IPS DF 6.9 (cell line): ENCODE data around the gene FGGY.

Experiments
- DNase-seq: peaks from one replicate; pipeline ENCODE4 v3.0.0-alpha.2; 2013; ENCODE audit warnings: low read depth, low spot score
- H3K27ac ChIP-seq: one replicate; pipeline ENCODE4 v1.5.1; 2013; ENCODE audit warnings: low read length, control low read depth
- H3K27me3 ChIP-seq: 2 replicates; pipeline ENCODE4 v1.6.1; 2013; ENCODE audit warnings: mild to moderate bottlenecking, low read length; ENCODE audit not compliant: control insufficient read depth, insufficient read depth
- H3K36me3 ChIP-seq: 2 replicates; pipeline ENCODE4 v1.6.1; 2013; ENCODE audit warnings: low read length; ENCODE audit not compliant: control insufficient read depth, insufficient read depth
- H3K4me1 ChIP-seq: 2 replicates; pipeline ENCODE4 v1.6.1; 2013; ENCODE audit warnings: low read length; ENCODE audit not compliant: control insufficient read depth, insufficient read depth
- H3K4me3 ChIP-seq: 2 replicates; pipeline ENCODE4 v1.5.1; 2013; ENCODE audit warnings: mild to moderate bottlenecking, low read length
- H3K9me3 ChIP-seq: 2 replicates; pipeline ENCODE4 v1.6.1; 2013; ENCODE audit warnings: low read length, inconsistent platforms; ENCODE audit not compliant: control insufficient read depth, insufficient read depth
- WGBS: extraction: QIAGEN DNeasy Blood & Tissue Kit; methylation state at CpG from one replicate; pipeline ENCODE4 v1.1.7; 2013; ENCODE audit warnings: mixed read lengths, missing lambda C conversion rate; ENCODE audit not compliant: insufficient read length, insufficient coverage; 5-methylcytosine and 5-hydroxymethylcytosine counted together

The FGGY gene

DNA sequence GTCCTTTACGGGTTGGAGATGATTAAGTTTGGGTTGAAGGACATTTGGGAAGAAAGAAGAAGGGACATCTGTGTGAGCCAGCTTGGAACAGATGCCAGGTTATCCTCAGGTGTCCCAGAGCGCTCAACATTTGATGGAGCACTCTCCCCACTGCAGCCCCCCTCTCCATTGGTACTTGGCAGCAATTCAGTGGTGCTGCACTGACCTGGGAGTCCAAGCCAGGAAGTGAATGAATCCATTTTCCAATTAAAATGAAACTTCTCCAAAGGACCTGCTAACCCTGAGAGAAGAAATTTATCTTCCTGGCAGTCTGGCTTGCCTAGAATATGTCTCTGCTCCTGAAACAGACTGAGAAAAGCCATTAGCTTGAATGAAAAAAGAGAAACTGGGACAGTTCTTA is 67.1 kb downstream of the FGGY start:
- H3K27ac ChIP-seq, result no peak overlapping the region
- no CpG with 5 or more reads among the region's 2 CpGs for WGBS
- no peaks in the 10 kb centered on the region; the same call in 1 of the 2 replicates for H3K9me3 ChIP-seq
- H3K27me3 ChIP-seq, result no peaks in the 10 kb centered on the region
- no peaks in the 10 kb centered on the region for H3K4me1 ChIP-seq
- no peak overlapping the region for H3K4me3 ChIP-seq
- no peaks in the 10 kb centered on the region; the same call in 1 of the 2 replicates for H3K36me3 ChIP-seq
- no peak for DNase-seq

DNA sequence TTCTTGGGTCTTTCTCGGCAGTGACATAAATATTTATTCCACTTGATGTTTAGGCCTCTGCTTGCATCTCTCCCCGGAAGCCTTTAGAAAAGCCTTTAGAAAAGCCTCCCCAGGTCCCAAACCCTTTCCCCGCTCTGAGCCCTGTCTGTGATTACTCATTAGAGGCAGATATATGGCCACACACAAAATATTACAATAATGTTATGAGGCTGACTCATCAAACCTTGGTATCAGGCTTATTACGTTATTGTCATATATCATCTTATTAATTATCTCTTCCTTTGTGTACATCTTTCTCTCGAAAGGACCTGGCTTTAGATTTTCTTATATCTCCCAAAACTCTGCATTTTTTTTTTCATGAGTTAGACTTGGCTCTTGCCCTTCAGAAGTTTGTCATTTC is 69.5 kb downstream of the FGGY start:
- H3K4me3 ChIP-seq, result no peak overlapping the region
- H3K36me3 ChIP-seq, result no peaks in the 10 kb centered on the region; the same call in 1 of the 2 replicates
- H3K27ac ChIP-seq, result no peak overlapping the region
- no peaks in the 10 kb centered on the region; the same call in 1 of the 2 replicates for H3K9me3 ChIP-seq
- WGBS, result no CpG with 5 or more reads among the region's 5 CpGs
- DNase-seq, result no peak
- H3K4me1 ChIP-seq, result no peaks in the 10 kb centered on the region
- no peaks in the 10 kb centered on the region for H3K27me3 ChIP-seq

DNA sequence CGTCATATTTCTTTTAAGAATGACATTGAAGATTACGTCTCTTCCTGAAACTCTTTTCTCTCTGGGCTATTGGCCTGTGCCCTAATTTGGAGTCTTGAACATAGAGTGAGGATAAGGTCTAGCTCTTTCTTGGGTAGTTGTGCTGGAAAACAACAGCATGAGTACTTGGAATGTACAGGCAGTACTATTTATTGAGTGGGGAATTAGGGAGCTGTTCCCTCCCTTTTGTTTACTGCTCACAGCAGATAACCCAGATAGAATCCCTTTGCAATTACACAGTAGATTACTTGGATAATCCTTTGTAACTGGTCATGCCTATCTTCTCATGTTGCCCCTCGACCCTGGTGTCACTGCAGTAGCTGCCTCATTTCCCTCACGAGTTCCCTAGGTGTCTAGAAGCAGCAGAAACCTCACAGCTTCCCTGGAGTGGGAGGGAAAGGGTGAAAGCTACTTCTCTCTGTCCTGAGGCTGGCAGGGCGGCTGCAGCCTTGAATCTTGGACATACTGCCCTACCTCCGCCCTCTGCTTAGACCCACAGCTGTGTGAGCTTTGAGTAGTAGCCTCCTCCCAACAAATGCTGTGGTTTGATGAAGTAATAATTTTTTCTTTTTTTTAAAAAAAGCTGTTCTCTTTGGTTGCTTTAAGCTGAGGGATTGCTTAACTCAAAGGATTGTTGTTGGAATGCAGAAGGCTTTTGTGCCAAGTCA is 70.6 kb downstream of the FGGY start:
- H3K4me3 ChIP-seq, result no peak overlapping the region
- no peaks in the 10 kb centered on the region; the same call in 1 of the 2 replicates for H3K36me3 ChIP-seq
- no peak overlapping the region for H3K27ac ChIP-seq
- WGBS, result no CpG with 5 or more reads among the region's 6 CpGs
- no peak for DNase-seq
- no peaks in the 10 kb centered on the region for H3K4me1 ChIP-seq
- no peaks in the 10 kb centered on the region; the same call in 1 of the 2 replicates for H3K9me3 ChIP-seq
- H3K27me3 ChIP-seq, result no peaks in the 10 kb centered on the region

DNA sequence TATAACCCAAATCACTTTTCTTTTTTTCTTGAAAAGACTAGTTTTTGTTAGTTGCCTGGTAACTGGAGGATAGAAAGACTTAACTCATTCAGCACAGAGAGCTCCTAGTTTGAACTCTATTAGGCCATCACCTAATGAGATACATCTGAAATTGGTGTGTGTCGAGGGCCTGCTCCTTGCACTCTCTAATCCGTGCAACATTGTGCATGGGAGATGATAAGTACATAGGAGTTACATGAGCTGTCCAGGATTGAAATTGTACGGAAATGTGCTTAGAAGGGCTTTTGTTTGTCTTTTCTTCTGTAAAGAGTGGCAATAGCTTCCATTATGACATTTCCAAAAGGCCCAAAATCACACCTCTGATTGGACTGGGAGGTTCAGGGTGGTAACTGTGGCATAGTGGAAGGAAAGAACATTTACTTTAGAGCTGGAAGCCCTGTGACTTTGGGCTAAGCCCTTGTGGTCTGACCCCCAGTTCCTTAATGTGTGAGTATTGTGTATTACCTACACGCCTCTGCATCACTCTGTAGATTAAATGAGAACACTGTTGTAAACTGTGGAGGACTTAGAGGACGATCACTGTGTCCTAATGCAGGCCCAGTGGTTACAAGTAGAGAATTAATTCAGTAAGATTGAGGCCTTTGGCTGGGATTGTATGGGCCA is 71.2 kb downstream of the FGGY start:
- H3K36me3 ChIP-seq, result no peaks in the 10 kb centered on the region; the same call in 1 of the 2 replicates
- no CpG with 5 or more reads among the region's 5 CpGs for WGBS
- H3K4me3 ChIP-seq, result no peak overlapping the region
- H3K27ac ChIP-seq, result no peak overlapping the region
- no peaks in the 10 kb centered on the region for H3K27me3 ChIP-seq
- H3K4me1 ChIP-seq, result no peaks in the 10 kb centered on the region
- no peak for DNase-seq
- H3K9me3 ChIP-seq, result no peaks in the 10 kb centered on the region

DNA sequence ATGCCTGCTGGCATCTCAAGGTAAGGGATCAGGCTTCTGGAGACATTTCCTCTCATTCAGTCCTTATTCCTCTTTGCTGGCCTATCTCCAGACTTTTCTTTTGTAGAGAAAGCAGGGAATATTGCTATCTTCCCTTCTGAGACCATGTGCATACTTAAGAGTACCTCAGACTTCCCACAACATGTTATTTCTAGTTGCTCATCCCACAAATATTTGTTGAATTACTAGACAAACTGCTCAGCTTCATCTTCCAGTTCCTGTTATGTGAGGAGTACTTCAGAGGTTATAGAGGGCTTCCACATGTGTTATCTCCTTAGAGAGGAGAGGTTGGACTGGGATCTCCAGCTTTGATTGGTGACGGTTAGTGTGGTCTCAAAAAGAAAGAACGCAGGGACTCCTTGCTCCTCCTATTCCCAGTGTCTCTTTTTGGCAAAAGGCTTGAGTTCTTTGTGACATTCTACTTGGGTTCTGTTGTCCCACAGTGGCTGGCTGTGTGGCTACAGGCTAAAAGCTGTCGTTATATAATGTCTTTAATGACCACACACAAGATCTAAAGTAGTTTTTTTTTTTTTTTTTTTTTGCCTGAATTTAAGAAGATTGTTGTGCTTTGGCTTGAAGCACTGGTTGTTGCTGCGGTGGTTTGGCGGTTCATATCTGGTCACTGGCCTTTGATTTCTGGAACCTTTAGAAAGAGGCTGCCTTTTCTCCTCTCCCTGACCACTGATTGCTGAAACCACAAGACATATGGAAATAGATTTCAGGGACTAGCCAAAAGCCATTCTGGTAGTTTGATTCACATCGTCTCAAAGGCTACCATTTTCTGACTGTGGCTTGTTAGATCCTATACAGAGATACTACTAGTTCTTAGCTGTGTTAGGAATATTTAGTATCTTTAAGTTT is 78.7 kb downstream of the FGGY start:
- Histone ChIP-seq H3K27me3 (no peaks in the 10 kb centered on the region), H3K4me3 (no peak overlapping the region), H3K9me3 (no peaks in the 10 kb centered on the region), H3K27ac (no peak overlapping the region), H3K36me3 (no peaks in the 10 kb centered on the region), H3K4me1 (no peaks in the 10 kb centered on the region)
- no CpG with 5 or more reads among the region's 6 CpGs for WGBS
- no peak for DNase-seq

DNA sequence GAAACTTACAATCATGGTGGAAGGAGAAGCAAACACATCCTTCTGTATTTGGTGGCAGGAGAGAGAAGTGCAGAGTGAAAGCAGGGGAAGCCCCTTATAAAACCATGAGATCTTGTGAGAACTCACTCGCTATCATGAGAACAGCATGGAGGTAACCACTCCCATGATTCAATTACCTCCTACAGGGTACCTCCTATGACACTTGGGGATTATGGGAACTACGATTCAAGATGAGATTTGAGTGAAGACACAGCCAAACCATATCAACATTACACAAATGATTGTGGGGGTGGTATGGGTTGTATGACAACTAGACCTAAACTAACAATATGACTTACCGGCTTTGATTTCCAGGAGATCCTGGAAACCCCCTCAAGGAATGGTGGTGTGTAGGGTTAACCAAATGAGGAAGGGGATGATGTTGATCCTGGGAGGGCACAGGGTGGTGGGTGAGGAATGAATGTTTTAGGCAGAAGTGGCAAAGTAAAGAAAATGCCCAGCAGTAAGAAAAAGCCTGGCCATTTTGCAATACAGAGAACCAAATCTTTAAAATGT is 80.5 kb downstream of the FGGY start:
- DNase-seq, result no peak
- no peaks in the 10 kb centered on the region for H3K27me3 ChIP-seq
- H3K9me3 ChIP-seq, result no peaks in the 10 kb centered on the region
- no peaks in the 10 kb centered on the region for H3K36me3 ChIP-seq
- no CpG with 5 or more reads among the region's 3 CpGs for WGBS
- no peak overlapping the region for H3K27ac ChIP-seq
- no peak overlapping the region for H3K4me3 ChIP-seq
- no peaks in the 10 kb centered on the region for H3K4me1 ChIP-seq

DNA sequence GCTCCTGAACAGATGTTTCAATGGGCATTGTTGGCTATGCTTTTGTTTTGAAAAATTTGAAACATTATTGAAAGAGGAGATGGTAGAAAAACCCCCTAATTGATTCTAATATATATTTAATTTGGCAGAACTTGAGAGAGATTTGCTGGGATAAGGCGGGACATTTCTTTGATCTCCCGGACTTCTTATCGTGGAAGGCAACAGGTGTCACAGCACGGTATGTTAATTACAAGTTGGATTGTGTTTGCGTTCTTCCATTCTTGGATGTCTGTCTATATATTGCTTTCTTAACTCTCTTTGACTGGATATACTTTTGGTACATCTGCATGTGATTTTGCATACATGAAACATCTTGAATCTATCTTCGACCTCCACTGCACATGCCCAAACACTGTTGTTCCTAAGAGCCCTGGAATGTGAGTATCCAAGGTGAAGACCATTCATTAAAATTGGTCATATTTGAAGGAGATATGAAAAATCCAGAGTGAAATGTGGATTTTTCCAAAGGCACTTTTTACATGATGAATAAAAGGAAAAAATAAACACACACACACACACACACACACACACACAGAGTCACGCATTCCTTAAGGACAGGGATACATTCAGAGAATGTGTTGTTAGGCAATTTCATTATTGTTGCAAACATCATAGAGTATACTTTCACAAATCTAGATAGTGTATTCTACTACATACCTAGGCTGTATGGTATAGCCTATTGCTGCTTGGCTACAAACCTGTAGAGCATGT is 81.9 kb downstream of the FGGY start:
- H3K27me3 ChIP-seq, result no peaks in the 10 kb centered on the region
- DNase-seq, result no peak
- H3K27ac ChIP-seq, result no peak overlapping the region
- H3K4me3 ChIP-seq, result no peak overlapping the region
- H3K4me1 ChIP-seq, result no peaks in the 10 kb centered on the region; the same call in 1 of the 2 replicates
- H3K36me3 ChIP-seq, result no peaks in the 10 kb centered on the region
- no peaks in the 10 kb centered on the region for H3K9me3 ChIP-seq
- WGBS, result no CpG with 5 or more reads among the region's 7 CpGs

DNA sequence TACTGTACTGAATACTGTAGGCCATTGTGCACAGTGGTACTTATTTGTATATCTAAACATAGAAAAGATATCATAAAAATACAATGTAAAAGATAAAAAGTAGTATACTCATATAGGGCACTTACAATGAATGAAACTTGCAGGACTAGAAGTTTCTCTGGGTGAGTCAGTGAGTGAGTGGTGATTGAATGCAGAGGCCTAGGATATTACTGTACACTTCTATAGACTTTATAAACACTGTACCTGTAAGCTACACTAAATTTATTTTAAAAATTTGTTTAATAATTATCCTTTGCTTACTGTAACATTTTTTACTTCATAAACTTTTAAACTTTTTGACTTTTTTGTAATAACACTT is 82.5 kb downstream of the FGGY start:
- DNase-seq, result no peak
- Histone ChIP-seq H3K9me3 (no peaks in the 10 kb centered on the region), H3K27ac (no peak overlapping the region), H3K4me1 (peaks cover 1% of the 10 kb centered on the region; the same call in 1 of the 2 replicates), H3K36me3 (no peaks in the 10 kb centered on the region), H3K27me3 (no peaks in the 10 kb centered on the region), H3K4me3 (no peak overlapping the region)

DNA sequence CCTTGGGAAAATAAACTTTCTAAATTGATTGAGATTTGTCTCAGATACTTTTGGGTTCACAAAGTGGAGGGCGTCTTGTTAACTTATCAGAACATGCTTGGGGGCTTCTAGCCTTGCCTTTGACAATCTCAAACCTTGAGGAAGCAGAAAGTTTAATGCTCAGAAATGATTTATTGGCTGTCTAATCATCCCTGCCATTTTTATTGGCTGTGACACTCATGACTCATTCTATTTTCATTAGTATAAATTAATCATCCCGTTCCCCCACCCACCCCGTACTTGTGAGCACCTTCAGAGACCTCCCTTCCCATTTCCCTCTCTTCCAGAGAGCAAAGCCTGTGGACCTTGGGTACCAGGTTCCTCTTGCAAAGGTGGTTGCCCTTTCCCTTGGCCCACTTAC is 87.1 kb downstream of the FGGY start:
- Histone ChIP-seq H3K4me3 (no peak overlapping the region), H3K4me1 (peaks cover 1% of the 10 kb centered on the region; the same call in 1 of the 2 replicates), H3K9me3 (no peaks in the 10 kb centered on the region), H3K27ac (no peak overlapping the region), H3K27me3 (no peaks in the 10 kb centered on the region), H3K36me3 (no peaks in the 10 kb centered on the region)
- WGBS, result no CpG with 5 or more reads among the region's 3 CpGs
- no peak for DNase-seq

DNA sequence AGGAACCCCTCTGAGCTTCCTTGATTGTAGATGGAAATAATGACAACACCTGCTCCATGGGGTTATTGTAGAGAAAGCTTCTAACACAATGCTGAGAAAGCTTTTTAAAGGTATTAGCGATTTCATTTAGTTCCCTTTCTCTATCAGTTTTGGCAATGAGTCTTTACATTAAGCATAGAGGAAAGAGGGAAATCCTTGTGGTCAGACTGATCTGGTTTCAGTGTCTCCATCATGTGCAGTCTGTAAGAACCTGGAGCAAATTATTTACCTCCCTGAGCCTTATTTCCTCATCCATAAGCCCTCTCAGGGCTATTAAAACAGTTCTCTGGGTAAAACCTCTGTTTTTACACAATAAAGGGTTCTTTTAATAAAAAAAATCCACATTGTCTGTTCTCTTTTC is 87.5 kb downstream of the FGGY start:
- no peak for DNase-seq
- no peak overlapping the region for H3K27ac ChIP-seq
- H3K4me1 ChIP-seq, result peaks cover 1% of the 10 kb centered on the region; the same call in 1 of the 2 replicates
- no peaks in the 10 kb centered on the region for H3K36me3 ChIP-seq
- H3K27me3 ChIP-seq, result no peaks in the 10 kb centered on the region
- no peak overlapping the region for H3K4me3 ChIP-seq
- H3K9me3 ChIP-seq, result no peaks in the 10 kb centered on the region
- WGBS, result no CpG with 5 or more reads among the region's 1 CpG
